ENCODE measurements around the gene CCDC159.
"Not testable (repeated sequence)": the region's sequence is repeated elsewhere in the genome, so short reads cannot be mapped to it uniquely, and the experiment has no call there.

CCDC159 gene

DNA sequence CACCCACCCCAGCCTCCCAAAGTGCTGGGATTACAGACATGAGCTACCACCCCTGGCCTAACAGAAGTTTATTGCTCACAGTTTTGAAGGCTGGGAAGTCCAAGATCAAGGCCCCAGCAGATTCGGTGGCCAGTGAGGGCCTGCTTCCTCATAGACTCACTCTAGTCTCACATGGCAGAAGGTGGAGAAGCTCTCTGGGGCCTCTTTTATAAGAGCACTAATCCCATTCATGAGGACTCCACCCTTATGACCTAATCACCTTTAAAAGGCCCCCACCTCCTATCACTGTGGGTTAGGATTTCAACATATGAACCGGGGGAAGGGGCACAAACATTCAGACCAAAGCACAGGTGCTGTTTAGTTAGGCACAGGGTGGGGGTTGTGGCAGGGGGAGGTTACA, 21.2 kb downstream of the CCDC159 start:
- no peak for DNase-seq (ENCODE audit: low spot score)

DNA sequence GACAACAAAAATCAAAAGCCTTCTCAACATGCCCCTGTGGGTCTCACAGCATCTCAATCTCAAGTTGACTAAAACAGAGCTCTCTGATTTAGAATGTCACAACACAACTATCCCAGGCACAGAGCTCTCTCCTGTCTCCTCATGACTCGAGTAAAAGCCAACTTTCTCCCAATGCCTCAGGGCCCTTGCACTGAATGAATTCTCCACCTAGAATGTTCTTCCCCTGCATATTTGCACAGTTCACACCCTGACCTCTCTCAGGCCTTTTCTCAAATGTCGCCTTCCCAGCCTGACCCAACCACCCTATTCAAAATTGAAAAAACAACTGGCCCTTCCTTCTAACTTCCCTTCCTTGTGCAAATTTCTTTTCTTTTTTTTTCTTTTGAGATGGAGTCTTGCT, 24.4 kb downstream of the CCDC159 start:
- DNase-seq (ENCODE audit: low spot score) = no peak

DNA sequence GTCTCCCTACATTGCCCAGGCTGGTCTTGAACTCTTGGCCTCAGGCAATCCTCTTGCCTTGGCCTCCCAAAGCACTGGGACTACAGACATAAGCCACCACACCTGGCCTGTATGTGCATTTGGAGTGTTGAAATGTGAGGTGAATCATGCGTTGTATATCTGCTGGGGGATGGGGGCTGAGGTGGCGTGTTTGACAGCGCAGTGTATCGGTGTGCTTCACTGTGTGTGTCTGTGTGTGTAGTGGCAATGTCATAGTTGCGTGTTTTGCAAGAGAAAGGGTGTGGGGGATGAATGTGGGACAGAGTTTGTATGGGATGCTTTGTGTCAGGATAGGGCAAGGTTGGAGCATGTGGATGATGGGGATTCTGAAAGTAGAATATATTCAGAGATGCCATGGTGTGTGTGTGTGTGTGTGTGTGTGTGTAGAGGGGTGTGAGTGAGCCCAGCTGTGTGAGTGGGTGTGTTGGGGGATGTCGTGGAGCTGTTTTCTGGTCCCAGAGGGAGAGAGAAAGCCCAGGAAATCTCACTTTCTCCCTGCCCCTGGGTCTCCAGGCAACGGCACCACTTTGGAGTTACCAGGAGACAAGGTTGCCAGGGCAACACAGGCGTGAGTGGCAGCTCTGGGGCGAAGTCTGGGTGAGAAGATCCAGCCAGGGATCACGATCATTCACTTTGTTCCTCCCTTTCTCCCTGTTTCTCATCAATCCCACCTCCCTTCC, 27.0 kb downstream of the CCDC159 start:
- DNase-seq (ENCODE audit: low spot score) = peak; percentile 92

DNA sequence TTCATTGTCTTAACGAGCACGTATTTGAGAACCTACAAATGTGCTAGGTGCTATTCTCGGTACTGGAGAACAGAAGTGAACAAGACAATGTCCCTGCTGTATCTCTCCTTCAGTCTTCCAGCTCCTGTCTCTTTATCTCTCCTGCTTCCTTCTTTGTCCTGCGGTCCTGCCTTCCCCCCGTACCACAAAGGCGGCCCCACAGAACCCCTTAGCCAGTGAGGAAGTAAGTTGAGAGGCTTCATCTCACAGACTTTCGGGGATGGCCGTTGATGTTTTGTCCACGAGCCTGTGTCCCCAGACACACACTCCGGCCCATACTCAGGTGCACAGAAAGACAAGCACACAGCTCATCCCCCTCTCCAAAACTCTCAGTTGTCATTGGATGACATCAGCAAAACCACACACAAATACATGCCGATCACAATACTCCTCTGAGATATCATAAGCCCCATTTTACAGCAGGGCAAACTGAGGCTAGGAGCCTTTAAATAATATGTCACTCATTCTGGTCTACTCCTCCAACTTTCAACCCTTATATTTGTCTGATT, 27.6 kb downstream of the CCDC159 start:
- no peak for DNase-seq (ENCODE audit: low spot score)

DNA sequence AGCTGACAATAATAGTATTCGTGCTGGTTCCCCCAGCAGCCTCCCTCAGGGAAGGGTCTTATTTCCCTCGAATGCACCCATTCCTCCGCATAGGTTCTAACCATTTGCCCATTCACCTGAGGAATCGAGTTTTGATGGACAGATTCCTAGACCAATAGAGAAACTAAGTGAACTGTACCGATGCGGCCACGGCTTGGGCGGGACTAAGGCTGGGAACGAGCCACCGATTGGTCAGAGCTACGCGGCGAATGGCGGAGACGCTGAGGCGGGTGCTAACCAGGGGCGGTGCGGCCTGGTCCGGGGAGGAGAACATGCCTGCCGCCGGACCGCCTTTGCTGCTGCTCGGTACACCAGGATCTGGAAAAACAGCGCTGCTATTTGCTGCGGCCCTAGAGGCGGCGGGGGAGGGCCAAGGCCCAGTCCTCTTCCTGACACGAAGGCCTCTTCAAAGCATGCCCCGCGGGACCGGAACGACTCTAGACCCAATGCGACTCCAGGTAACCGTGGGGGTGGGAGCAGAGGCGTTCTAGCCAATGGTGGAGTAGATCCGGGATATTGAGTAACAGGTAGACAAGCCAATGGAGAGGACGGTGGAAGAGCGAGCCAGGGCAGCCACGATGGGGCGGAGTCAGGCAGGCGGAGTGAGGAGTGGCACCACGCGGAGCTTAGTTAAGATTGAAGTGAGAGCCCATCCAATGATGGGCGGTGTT, 28.3 kb downstream of the CCDC159 start, which contains the start of gene SWSAP1:
Gene SWSAP1 (plus strand): TSS at position 234 of the 710 bp plus-strand sequence. CDS start 15 bp downstream, at position 249.
- DNase-seq (ENCODE audit: low spot score) = peak; percentile 100

DNA sequence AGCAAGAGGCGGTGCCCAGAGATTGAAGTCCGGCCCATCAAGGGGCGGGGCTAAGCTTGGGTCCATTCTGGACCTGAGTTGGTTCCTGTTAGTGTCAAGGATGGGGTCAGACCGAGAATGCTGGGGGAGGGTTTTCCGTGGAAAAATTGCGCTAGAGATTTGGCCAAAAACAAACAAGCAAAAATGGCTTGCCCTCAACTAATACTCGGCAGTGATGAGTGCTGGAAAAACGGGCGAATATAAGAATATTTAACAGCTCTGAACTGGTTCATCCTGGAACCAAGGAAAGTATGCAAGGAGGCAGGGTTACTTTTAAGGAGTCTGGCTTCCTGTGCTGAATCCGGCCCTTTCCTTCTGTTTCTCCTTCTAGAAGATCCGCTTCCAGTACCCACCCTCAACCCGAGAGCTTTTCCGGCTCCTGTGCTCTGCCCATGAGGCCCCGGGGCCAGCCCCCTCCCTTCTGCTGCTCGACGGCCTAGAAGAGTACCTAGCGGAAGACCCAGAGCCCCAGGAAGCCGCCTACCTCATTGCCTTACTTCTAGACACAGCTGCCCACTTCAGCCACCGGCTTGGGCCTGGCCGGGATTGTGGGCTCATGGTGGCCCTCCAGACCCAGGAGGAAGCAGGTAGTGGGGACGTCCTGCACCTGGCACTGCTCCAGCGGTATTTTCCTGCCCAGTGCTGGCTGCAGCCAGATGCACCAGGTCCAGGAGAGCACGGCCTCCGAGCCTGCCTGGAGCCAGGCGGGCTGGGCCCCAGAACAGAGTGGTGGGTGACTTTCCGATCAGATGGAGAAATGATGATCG, 29.0 kb downstream of the CCDC159 start:
- DNase-seq (ENCODE audit: low spot score) = no peak

DNA sequence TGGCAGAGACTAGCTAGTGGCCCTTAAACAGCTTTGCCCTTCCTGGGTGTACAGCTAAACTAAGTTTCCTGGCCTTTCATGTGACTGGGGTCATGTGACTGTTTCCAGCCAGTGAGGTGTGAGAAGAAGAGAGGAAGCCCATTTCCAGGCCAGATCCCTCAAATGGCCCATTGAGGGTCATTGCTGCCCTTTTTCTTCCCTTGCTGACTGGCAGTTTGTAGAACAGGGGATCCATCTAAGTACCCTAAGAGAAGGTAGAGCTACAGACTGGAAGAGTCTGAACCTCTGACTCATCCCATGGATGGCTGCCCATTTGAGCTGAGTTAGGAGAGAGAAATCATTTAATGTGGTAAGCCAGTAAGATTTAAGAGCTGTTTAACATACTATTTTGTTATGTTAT, 30.9 kb downstream of the CCDC159 start:
- peak; percentile 48 for DNase-seq (ENCODE audit: low spot score)

DNA sequence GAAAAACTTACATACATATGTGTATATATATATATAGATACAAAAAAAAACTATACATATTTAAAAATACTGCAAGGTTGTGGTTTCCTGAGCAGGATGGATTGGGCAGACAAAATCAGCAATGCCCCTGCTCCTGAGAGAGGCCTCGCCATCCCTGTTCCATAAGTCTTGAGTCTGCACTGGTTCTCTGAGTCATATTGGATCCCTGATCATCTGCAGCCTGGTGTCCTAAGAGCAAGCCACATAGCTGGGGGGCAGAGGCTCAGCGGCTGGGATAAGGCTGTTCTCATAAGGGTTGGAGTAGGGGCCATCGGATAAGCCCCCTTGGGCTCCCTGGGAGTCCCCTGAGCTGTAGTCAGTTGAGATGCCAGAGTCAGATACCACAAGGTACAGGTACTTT, 31.4 kb downstream of the CCDC159 start:
- DNase-seq (ENCODE audit: low spot score) = no peak

DNA sequence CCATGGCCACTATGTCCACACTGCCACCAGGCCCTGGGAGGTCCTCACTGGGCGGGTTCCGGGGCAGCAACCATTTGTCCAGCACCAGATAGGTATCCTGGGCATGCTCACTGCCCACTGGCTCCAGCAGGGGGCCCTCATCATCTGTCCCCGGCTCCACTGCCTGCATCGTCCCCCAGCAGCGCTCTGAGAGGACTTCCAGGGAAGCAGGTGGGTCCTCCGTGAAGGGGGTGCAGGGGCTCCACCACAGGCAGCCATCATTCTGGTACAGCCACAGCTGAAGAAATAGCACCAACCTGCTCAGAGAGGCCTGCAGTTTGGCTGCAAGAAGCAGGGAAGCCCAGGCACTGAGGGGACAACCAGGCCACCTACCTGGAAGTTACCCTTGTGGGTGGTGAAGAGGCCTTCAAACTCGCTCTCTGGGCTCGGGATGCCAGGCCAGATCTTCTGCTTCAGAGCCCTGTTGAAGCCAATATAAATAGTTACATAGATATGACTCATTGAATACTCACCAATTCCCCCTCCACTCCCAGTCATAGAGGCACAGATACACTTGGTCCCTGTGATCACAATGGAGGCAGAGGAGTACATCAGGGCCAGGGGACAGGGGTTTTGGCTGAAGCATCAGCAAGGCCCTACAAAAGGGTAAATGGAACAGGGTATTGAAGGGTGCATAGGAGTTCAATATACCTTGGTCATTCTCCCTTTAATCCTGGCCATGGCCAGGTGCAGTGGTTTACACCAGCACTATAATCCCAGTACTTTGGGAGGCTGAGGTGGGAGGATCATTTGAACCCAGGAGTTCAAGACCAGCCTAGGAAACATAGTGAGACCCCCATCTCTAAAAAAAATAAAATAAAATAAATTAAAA, 32.2 kb downstream of the CCDC159 start:
- peak; percentile 48 for DNase-seq (ENCODE audit: low spot score)

DNA sequence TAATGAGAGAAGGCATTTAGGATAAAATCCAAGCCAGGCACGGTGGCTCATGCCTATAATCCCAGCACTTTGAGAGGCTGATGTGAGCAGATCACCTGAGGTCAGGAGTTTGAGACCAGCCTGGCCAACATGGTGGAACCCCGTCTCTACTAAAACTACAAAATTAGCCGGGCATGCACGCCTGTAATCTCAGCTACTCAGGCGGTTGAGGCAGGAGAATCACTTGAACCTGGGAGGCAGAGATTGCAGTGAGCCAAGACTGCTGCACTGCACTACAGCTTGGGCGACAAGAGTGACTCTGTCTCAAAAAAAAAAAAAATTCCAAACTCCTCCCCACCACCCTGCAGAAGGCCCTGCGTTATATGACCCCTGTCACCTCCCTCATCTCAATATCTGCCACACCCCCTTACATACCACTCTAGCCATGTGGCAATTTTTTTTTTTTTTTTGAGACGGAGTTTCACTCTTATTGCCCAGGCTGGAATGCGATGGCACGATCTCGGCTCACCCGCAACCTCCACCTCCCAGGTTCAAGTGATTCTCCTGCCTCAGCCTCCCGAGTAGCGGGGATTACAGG, 33.0 kb downstream of the CCDC159 start:
- not testable (repeated sequence) for DNase-seq (ENCODE audit: low spot score)

DNA sequence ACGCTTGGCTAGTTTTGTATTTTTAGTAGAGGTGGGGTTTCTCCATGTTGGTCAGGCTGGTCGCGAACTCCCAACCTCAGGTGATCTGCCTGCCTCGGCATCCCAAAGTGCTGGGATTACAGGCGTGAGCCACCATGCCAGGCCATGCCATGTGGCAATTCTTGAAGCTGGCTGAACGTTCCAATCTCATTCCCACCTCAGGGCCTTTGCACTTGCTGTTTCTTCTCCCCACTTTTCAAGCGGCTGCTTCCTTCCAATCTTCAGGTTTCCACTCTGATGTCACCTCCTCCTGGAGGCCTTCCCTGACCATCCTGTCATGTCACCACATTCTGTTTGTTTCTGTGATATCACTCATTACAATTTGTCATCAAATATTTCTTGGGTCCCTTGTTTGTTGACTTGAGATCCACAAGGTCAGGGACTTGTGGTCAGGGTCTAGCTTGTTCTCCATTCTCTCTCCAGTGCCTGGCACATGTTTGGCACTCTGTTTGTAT, 33.6 kb downstream of the CCDC159 start:
- no peak for DNase-seq (ENCODE audit: low spot score)

DNA sequence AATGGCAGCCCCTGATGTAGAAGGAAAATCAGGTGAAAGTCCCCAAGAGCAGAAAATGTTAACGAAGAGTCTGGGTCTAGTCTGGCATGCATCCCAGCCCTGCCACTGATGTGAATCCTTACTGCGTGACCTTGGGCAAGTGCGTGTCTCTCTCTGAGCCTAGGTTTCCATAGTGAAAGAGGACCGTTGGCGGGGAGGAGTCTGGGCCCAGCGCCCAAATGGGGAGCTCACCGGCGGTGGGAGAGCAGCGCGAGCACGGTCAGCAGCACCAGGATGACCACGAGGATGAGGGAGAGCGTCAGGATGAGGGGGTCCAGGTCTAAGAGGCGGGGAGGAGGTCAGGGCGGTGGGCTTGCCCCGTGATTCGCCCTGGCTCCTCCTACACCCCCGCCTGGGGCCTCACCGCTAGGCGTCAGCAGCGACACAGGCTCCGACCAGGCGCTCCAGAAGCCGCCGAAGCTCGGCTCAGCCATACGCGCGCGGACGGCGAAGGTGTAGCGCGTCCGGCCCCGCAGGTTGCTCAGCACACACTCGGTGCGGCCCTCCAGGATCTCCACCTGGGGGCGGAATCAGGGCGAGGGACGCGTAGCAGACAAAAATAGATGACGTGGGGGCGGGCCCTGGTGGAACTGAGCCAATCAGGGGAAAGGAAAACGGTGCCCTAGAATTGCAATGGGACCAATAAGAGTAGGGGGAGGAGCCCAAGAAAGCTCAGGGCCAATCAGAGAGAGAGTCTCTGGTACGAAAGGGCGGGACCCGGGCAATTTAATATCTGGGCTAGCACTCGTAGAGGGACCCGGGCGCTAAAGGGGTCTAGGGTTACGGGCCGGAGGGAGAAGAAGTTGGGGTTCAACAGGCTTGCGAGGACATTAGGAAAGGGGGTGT, 34.6 kb downstream of the CCDC159 start:
- peak; percentile 96 for DNase-seq (ENCODE audit: low spot score)

DNA sequence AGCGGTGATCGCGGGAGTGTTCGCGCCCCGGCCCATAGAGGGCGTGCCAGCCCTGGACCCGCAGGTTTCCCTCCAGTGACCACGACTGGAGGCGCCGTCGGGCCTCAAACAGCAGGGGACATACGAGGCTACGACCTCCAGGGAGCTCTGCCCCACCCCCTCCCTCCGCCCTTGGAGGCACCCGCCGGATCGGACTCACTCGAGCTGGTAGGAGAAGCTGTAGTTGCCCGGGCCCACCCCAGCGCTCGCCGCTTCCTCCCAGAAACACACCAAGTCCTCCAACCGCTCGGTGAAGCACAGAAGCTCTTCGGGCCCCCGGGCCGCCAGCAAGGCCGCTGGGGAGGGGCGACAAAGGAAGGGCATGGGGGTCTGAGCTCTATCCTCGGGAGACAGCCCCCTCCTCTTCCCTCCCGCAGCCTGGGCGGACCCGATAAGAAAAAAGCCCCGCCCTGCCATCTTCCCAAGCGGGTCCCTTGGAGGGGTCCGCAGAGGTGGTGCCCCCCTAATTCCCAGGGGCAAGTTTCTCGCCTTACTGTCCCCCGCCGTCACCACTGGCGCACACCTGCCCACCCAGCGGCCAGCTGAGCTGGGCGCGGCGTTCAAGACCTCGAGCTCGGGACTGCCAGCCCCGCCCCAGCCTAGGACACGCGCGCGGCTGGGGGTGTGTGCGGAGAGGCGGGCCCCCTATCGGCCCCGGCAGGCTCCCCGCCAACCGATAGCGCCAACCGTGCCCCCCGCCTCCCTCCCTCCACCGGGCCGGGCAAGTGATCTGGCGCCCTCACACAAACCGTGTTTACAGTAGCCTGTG, 36.8 kb downstream of the CCDC159 start:
- no peak for DNase-seq (ENCODE audit: low spot score)

DNA sequence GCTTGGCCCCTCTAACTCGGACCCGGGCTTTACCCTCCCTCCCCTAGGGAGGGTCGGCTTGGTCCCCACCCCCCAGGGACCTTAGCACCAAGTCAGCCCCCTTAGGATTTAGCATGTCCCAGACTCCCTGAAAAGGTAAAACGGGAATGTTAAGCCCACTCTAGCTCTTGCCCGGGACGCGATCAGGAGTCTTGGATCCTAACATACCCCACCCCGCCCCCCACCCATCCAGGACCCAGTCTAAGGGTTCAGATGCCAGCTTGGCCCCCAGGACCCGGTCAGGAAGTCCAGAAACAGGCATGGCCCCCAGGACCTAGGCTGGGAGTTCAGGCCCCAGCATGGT, 37.4 kb downstream of the CCDC159 start:
- DNase-seq (ENCODE audit: low spot score) = no peak

DNA sequence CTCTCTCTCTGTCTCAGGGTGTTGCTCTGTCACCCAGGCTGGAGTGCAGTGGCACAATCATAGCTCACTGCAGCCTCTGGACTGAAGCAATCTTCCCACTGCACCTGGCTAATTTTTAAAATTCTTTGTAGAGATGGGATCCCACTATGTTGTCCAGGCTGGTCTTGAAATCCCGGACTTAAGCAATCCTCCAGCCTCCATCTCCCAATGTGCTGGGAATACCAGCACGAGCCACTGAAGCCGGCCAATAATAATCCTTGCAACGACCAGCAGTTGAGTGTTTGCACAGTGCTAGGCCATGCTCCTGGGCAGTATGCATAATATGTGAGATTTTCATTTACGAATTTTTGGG, 38.4 kb downstream of the CCDC159 start:
- no peak for DNase-seq (ENCODE audit: low spot score)

DNA sequence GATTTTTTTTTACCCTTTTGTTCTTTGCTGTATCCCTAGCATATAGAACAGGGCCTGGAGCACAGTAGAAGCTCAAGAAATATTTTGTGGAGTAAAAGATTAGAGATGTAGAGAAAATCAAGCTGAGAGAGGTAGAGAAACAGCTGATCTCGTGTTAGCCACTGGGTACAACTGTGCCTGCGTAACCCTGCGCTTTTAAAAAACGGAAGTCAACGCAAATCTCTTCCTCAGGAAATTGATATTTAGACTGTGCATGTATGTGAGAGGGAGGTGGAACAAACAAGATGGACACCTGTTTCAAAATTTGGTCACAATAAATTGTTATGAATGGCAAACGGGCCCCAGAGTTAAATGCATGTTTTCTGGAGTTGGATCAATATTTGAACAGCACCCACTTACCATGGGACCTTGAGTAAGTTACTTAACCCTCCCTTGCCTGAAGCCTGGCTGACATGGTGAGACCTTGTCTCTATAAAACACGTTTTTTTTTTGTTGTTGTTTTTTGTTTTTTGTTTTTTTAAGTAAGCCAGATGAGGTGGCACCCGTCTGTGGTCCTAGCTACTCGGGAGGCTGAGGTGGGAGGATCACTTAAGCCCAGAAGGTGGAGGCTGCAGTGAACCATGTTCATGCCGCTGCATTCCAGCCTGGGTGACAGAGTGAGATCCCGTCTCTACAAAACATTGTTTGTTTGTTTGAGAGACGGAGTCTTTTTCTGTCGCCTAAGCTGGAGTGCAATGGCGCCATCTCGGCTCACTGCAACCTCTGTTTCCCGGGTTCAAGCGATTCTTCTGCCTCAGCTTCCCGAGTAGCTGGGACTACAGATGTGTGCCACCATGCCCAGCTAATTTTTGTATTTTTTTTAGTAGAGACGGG, 41.1 kb downstream of the CCDC159 start:
- no peak for DNase-seq (ENCODE audit: low spot score)

DNA sequence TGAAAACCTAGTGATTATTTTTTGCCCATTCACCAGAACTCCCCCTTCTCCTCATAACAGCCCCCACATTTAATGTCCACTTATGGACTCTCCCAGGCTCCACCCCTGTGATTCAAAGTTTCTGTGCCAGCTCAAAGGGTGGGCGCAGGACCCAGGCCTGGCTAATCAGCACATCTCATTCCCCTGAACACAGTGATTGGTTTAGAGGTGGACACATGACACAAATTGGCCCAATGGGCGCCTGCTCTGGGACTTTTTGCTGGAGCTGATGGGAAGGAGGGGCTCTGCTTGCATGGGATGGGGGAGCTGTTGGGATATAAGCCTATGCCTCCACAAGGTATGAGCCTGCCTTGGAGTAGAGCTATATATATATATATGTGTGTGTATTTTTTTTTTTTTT, 44.0 kb downstream of the CCDC159 start:
- DNase-seq (ENCODE audit: low spot score) = no peak
